ENCODE data around the gene MPRIP.

MPRIP gene

GRCh38 chr17:17241656-17242055 lies 199.4 kb downstream of the MPRIP start:
- no peak overlapping the region for H3K4me3 ChIP-seq (ENCODE audit: low read depth, low read length)
- no peak for TF ChIP-seq CTCF (conservative IDR thresholded peaks at IDR 0.05; ENCODE audit: low read depth, low read length)
- DNase-seq (ENCODE audit: low read depth): no peak

DNA sequence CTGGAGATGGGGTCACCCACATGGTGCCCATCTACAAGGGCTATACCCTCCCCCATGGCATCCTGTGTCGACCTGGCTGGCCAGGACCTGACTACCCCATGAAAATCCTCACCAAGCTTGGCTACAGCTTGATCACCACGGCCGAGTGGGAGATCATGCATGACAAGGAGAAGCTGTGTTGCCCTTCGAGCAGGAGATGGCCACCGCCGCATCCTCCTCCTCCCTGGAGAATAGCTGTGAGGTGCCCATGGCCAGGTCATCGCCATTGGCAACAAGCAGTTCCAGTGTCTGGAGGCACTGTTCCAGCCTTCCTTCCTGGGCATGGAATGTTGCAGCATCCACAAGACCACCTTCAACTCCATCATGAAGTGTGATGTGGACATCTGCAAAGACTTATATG lies 200.0 kb downstream of the MPRIP start:
- TF ChIP-seq CTCF (conservative IDR thresholded peaks at IDR 0.05; ENCODE audit: low read depth, low read length): no peak
- no peak overlapping the region for H3K4me3 ChIP-seq (ENCODE audit: low read depth, low read length)
- DNase-seq (ENCODE audit: low read depth): no peak

Data from choroid plexus epithelial cell (primary cell).